HG03139 (cell line): ENCODE data around the gene MND1.
"Not testable (repeated sequence)": the region's sequence is repeated elsewhere in the genome, so short reads cannot be mapped to it uniquely, and the experiment has no call there.

Experiments used
- ATAC-seq: cut with Tn5 transposase; IDR thresholded peaks from one replicate; pipeline ENCODE4 v1.9.1; 2021; ENCODE audit not compliant: unreplicated experiment

MND1 gene

DNA sequence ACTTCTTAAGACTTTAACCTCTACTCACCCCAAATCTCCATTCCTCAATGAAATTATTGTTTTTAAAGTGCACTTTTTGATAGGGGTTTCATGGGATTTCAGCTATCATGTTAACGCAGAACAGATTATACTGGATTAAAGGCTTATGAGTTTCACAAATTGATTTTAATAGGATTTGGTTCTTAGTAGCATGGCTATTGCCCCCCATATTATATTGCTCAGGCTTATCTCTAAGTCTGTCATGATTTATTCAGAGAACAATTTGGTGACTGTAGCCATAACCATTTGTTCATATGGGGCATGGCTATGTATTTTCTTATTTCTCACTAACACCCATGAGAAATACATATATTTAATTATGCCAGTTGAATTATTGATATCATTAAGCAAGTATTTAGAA lies 57.0 kb downstream of the MND1 start:
- ATAC-seq: no peak

- no peak for ATAC-seq
Measured at GRCh38 chr4:153402366-153402765, 57.9 kb downstream of the MND1 start.

- no peak for ATAC-seq
Measured at GRCh38 chr4:153403726-153404125, 59.2 kb downstream of the MND1 start.

GRCh38 chr4:153407906-153408305 lies 63.4 kb downstream of the MND1 start:
- no peak for ATAC-seq

- ATAC-seq: no peak
Measured at GRCh38 chr4:153408932-153409331, 64.4 kb downstream of the MND1 start.

DNA sequence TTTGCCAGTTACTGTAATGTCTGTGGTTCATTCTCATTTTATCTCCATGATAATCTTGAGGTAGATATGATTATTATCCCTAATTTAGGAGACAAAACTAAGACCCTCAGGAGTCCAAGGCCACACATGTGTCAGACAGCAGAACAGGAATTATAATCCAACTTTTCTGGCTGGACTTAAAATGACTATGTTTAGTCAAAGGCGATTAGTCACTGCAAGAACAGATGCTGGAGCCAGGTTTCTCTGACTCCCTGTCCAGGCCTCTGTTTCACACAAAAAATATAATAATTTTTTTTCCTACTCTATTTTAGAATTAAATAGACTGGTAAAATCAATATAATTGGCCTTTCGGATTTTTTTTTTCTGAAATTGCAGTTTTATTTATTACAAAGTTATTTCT lies 64.9 kb downstream of the MND1 start:
- ATAC-seq: no peak

- ATAC-seq: no peak
Measured at GRCh38 chr4:153409924-153410501, 65.5 kb downstream of the MND1 start.

DNA sequence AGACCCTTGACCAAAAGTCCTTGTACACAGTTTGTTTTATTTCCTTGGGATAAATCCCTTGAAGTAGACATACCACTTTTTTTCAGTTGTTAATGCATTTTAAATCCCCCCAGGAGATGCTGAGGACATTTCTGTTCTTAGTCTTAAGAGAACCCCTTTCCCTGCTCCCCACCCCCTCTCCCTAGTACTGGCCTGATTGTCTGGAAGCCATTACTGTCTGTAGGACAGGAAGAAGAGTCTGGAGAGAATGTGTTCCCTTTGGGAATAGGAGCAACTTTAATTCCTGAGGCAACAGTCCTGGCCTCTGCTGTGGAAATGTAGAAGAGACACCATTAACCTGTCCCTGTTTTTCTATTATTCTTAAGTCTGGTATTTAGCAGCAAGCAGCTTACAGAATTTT lies 69.4 kb downstream of the MND1 start:
- ATAC-seq: no peak

DNA sequence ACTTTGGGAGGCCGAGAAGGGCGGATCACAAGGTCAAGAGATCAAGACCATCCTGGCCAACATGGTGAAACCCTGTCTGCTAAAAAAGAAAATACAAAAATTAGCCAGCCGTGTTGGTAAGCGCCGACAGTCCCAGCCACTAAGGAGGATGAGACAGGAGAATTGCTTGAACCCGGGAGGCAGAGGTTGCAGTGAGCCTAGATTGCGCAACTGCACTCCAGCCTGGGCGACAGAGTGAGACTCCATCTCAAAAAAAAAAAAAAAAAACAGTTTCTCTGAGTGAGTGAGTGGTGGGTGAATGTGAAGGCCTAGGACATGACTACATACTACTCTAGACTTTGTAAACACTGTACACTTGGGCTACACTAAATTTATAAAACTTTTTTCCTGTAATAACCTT lies 72.0 kb downstream of the MND1 start:
- ATAC-seq: not testable (repeated sequence)

- no peak for ATAC-seq
Measured at GRCh38 chr4:153418121-153418520, 73.6 kb downstream of the MND1 start.

DNA sequence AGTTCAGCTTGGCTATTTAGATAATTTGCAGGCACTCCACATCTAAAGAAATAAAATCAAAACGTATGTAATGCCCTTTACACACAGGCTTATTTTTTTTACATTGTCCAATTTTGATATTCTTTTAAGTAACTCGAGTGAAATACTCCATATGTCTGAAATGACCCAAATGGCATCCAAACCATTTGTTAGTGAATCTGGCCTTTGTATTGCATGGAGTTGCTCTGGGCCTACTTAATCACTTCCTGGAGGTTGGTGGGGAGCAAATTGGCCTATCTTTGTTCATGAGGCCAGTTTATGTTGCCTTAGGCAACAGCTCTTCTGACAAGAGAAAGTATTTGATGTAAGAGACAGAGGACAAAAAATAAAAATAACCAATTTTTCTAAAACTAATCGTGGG lies 74.1 kb downstream of the MND1 start:
- ATAC-seq: no peak

- no peak for ATAC-seq
Measured at GRCh38 chr4:153419029-153419428, 74.5 kb downstream of the MND1 start.

- no peak for ATAC-seq
Measured at GRCh38 chr4:153419673-153420278, 75.3 kb downstream of the MND1 start.

DNA sequence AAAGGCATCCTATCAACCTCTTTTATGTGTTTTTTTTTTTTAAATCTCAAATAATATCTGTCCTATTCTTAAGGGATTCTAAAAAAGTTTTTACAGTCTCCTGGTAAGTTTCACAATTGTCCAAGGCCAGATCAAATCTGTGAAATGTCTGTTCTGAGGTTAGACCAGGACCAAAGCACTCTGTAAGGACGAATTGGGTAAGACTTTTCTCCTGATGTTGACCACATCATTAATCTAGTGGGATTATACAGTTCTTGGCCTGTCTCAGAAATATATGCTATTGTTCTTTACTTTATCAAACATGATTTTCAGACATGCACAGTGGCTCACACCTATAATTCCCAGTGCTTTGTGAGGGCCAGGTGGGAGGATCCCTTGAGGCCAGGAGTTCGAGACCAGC lies 75.9 kb downstream of the MND1 start:
- ATAC-seq: no peak

DNA sequence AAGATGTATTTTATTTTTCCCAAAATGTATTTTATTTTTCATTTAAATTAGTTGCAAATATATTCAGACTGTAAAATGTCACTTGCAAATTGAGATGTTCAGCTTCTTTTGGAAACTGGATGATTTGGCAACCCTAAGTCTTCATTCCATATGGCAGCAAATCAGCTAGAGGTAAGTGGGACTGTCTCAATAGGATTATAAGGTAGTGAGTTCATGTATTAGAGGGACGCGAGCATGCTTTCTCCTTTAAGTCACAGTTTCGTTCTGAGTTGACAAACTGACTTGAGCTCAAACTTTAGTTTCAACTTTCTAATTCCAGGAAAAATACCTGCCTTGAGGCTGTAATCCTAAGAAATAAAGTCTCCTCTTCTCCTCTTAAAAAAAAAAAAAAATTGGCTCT lies 77.5 kb downstream of the MND1 start:
- ATAC-seq: no peak

GRCh38 chr4:153426207-153426885 lies 81.9 kb downstream of the MND1 start:
- ATAC-seq: peak; percentile 70

- no peak for ATAC-seq
Measured at GRCh38 chr4:153427363-153428071, 83.0 kb downstream of the MND1 start.

DNA sequence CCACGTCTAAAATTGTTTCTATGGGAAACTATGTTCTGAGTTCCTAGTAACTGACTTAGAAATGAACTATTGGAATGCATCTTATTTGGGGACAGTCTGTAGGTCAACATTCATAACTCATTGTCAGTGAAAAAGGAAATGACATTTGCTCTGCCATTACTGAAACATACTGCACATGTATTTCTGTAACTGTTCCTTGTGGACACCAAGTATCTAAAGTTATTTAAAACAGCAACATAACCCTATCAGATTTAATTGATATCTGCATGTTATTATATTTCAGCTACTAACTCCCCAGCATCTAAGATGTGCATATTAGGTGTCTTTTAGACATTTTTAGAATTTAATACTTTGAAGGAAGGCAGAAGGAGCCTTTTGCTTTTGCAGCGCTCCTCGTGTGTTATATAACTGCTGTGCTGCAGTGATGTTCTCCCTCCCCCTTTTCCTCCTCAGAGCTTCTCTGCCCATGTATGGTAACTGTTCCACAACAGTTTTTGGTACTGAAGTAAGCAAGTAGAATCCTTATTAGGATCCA lies 84.5 kb downstream of the MND1 start:
- ATAC-seq: no peak

GRCh38 chr4:153432965-153433753 lies 88.7 kb downstream of the MND1 start:
- peak; percentile 93 for ATAC-seq

- ATAC-seq: peak; percentile 2
Measured at GRCh38 chr4:153433754-153434105, 89.2 kb downstream of the MND1 start.

DNA sequence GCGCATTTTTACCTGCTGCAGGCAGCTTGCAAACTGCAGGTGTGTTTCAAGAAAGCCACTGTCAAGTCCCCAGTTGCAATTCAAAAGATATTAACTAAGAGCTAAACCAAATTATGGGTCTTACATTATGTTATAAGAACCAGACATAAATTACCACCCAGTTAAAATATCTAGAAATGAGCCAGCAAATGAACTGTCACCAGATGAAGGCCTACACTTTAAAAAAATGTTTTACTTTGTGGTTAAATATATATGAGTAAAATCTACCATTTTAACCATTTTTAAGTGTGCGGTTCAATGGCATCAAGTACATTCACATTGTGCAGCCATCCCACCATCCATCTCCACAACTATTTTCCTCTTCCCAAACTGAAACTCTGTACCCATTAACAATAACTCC lies 89.7 kb downstream of the MND1 start:
- no peak for ATAC-seq
